Testis (tissue), 2 donors: ENCODE measurements around the gene VAV1.

Experiments
- POLR2A ChIP-seq: fragments of 450-650 bp; IDR thresholded peaks from one replicate; pipeline ENCODE4 v1.6.1; 2017; ENCODE audit warnings: antibody characterized with exemption, mild to moderate bottlenecking, moderate library complexity
- TF ChIP-seq, protein P1 (sequence below), 3 experiments: fragments of 450-650 bp in 2 of 3; fragments of 200-600 bp in 1 of 3; sonication (generic) in 1 of 3; IDR thresholded peaks; one replicate each; pipeline ENCODE4 v1.5.1; 2016 to 2019; ENCODE audit warnings: antibody characterized with exemption in 3 of 3, mild to moderate bottlenecking in 2 of 3, moderate library complexity in 1 of 3

DNA sequence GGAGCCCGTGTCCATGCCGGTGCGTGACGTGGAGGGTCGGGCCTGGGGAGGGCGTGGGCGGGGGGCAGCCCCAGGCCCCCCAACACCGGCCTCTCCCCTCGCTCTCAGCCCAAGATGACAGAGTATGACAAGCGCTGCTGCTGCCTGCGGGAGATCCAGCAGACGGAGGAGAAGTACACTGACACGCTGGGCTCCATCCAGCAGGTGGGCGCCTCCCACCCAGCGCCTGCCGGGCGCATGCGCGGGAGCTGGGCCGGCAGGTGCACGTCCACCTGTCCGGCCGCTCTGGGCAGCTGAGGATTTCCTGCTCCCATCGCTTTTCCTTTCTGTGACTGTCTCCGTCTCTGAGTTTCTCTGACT, 49.8 kb downstream of the VAV1 start:
- TF ChIP-seq, protein P1, sequence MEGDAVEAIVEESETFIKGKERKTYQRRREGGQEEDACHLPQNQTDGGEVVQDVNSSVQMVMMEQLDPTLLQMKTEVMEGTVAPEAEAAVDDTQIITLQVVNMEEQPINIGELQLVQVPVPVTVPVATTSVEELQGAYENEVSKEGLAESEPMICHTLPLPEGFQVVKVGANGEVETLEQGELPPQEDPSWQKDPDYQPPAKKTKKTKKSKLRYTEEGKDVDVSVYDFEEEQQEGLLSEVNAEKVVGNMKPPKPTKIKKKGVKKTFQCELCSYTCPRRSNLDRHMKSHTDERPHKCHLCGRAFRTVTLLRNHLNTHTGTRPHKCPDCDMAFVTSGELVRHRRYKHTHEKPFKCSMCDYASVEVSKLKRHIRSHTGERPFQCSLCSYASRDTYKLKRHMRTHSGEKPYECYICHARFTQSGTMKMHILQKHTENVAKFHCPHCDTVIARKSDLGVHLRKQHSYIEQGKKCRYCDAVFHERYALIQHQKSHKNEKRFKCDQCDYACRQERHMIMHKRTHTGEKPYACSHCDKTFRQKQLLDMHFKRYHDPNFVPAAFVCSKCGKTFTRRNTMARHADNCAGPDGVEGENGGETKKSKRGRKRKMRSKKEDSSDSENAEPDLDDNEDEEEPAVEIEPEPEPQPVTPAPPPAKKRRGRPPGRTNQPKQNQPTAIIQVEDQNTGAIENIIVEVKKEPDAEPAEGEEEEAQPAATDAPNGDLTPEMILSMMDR (IDR thresholded peaks at IDR 0.05) = no peak
- TF ChIP-seq POLR2A = no peak
